NCI-H526 (cell line): ENCODE results near the gene RNU11.
"Not testable (repeated sequence)": the region's sequence is repeated elsewhere in the genome, so short reads cannot be mapped to it uniquely, and the experiment has no call there.

Source experiments
- DNase-seq, 2 experiments: peaks; one replicate each; lab custom pipeline; 2025; lab: John Stamatoyannopoulos, UW

Gene RNU11

GRCh38 chr1:28663871-28664470, 15.6 kb downstream of the RNU11 start:
- no peak for DNase-seq

- DNase-seq = no peak
Measured at GRCh38 chr1:28666806-28667205, 18.4 kb downstream of the RNU11 start.

- DNase-seq = peak; percentile 73 to 95
Measured at GRCh38 chr1:28668191-28668955, 20.0 kb downstream of the RNU11 start, which contains the start of gene GMEB1. Gene GMEB1, plus strand, starts transcription at chr1:28668784. Its CDS starts 14,829 bp downstream, at chr1:28683613.

GRCh38 chr1:28668956-28669723, 20.7 kb downstream of the RNU11 start:
- peak in 1 of 2 experiments; percentile 94 for DNase-seq

DNA sequence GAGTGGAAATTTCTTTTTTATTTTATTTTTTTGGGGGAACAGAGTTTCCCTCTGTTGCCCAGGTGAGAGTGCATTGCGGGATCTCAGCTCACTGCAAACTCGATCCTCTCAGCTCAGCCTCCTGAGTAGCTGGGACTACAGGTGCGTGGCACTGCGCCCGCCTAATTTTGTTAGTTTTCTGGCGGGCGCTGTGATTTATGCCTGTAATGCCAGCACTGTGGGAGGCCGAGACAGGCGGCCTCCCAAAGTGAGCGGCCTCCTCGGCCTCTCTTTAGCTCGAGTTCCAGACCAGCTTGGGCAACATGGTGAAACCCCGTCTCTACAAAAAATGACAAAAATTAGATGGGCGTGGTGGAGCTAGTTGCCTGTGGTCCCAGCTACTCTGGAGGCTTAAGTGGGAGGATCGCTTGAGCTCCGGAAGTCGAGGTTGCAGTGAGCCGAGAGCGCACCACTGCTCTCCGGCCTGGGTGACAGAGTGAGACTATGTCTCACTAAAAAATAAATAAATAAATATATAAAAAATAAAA, 22.9 kb downstream of the RNU11 start:
- no peak for DNase-seq

GRCh38 chr1:28672971-28673370, 24.6 kb downstream of the RNU11 start:
- DNase-seq = not testable (repeated sequence)

DNA sequence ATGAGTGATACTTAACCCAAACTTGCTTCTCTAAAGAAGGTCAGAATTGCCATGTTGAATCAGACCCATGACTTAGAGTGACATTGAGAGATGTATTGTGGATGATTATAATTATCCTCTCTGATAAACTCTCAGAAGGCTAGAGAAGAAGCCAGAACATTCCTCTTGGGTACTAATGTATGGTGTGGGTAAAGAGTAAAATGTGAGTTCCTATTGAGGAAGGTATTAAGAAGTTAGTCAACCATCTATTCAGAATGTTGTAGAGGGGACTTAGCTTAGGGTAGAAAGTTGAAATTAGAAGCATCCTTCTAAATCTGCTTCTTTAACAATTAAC, 27.5 kb downstream of the RNU11 start:
- no peak for DNase-seq

DNA sequence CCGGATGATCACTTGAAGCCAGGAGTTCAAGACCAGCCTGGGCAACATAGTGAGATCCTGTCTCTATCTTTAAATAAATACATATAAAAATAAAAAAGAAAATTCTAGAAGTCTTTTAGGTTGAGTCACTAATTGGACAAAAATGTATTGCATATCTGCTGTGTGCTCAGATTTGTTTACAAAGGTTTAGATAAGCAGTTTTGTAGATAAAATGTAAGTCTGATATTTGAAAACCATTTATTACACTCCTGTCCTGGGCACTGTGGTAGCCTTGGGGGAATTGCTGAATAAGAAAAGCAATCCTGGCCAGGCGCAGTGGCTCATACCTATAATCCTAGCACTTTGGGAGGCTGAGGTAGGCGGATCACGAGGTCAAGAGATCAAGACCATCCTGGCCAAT, 31.8 kb downstream of the RNU11 start:
- no peak for DNase-seq

- DNase-seq = no peak
Measured at GRCh38 chr1:28682840-28683239, 34.4 kb downstream of the RNU11 start.

DNA sequence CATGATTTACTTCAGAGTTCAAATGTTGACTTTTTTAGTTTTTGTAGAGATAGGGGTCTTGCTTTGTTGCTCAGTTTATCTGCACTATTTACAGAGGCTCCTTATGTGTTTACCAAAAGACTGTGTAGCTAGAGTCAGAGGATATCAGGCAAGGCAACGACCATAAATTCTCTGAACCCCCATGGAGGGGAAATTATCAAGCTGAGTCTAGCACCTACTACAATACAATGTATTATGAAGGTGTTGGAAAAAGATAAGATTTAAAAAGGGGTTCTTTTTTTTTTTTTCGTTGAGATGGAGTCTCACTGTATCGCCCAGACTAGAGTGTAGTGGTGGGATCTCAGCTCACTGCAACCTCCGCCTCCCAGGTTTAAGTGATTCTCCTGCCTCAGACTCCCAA, 36.5 kb downstream of the RNU11 start:
- DNase-seq = no peak

DNA sequence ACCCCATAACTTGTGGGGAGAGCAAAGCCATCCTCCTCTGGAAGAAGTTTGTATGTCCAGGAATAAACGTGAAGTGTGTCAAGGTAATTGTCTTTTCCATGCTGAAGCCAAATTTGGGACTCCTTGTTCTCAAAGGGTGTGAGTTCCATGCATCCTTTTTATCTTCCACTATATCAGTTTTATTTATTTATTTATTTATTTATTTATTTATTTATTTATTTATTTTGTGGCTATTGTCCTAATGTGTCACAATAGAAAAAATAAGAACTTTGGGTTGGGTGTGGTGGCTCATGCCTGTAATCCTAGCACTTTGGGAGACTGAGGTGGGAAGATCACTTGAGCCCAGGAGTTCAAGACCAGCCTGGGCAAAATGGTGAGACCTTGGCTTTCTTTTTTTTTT, 43.2 kb downstream of the RNU11 start:
- not testable (repeated sequence) for DNase-seq
